Calu3 (cell line): ENCODE results near the gene MAPRE3. TPM values are rescaled to one million over a fixed set of nuclear protein-coding genes. Genes with fewer than 3 reads are reported as not detected.
"Not testable (repeated sequence)": the region's sequence is repeated elsewhere in the genome, so short reads cannot be mapped to it uniquely, and the experiment has no call there.

Experiments
- Bru-seq: library from RNA; stranded (reverse); fragments of 400-500 nt; gene quantifications from one replicate; lab custom pipeline; 2021; lab: Mats Ljungman, UMichigan
- BruChase-seq, 2 experiments: library from RNA; stranded (reverse); fragments of 400-500 nt; gene quantifications; one replicate each; lab custom pipeline; 2021; lab: Mats Ljungman, UMichigan
- BruUV-seq: library from RNA; stranded (reverse); fragments of 400-500 nt; replicated peaks from 2 replicates; lab custom pipeline; 2021; lab: Mats Ljungman, UMichigan
- CTCF ChIA-PET: fragments of 300-600 bp; sonication (Branson Sonifier 250); formaldehyde crosslinking; loops from one replicate; lab custom pipeline; 2022; ENCODE audit warnings: antibody characterized with exemption; lab: Charles Lee
- DNase-seq: peaks from one replicate; pipeline ENCODE4 v3.0.0; 2022
- H3K27ac Mint-ChIP-seq: one replicate; pipeline ENCODE4 v1.8.0; 2022; ENCODE audit warnings: mixed read lengths; ENCODE audit not compliant: unreplicated experiment
- H3K27me3 Mint-ChIP-seq: one replicate; pipeline ENCODE4 v1.8.0; 2022; ENCODE audit warnings: mixed read lengths; ENCODE audit not compliant: unreplicated experiment
- H3K36me3 Mint-ChIP-seq: one replicate; pipeline ENCODE4 v1.8.0; 2022; ENCODE audit warnings: mild to moderate bottlenecking, moderate library complexity, mixed read lengths; ENCODE audit not compliant: insufficient read depth, unreplicated experiment
- H3K4me1 Mint-ChIP-seq: one replicate; pipeline ENCODE4 v1.8.0; 2022; ENCODE audit warnings: mild to moderate bottlenecking, low read depth, mixed read lengths; ENCODE audit not compliant: unreplicated experiment
- H3K4me3 Mint-ChIP-seq: one replicate; pipeline ENCODE4 v1.8.0; 2022; ENCODE audit warnings: mild to moderate bottlenecking, low read depth, moderate library complexity, mixed read lengths; ENCODE audit not compliant: unreplicated experiment
- H3K9me3 Mint-ChIP-seq: one replicate; pipeline ENCODE4 v1.8.0; 2022; ENCODE audit warnings: low read depth, mixed read lengths; ENCODE audit not compliant: unreplicated experiment
- intact Hi-C: fragments of 100-400 bp; cut with micrococcal nuclease; formaldehyde crosslinking; loops from one replicate; pipeline ENCODE4 v1.10.0; 2022; ENCODE audit not compliant: unreplicated experiment
- long read RNA-seq: library from polyadenylated mRNA; stranded (forward); transcript quantifications from one replicate; pipeline ENCODE4 v2.0.0, GENCODE V29; 2022
- total RNA-seq: library from RNA; stranded (reverse); gene quantifications from 2 replicates; pipeline ENCODE4 v1.2.3, GENCODE V29; 2022
- TF ChIP-seq, protein P1 (sequence below): fragments of 200-600 bp; IDR thresholded peaks from one replicate; pipeline ENCODE4 v1.8.0; 2022; ENCODE audit warnings: antibody characterized with exemption; ENCODE audit not compliant: unreplicated experiment

Gene MAPRE3
- total RNA-seq (11.1 and 13.9 TPM in 2 replicates), Bru-seq, nascent RNA (percentile 48 among the genes with signal in this experiment), BruChase-seq, experiment 1, labeled RNA remaining after a 6-hour chase (percentile 51 among the genes with signal in this experiment), BruChase-seq, experiment 2, labeled RNA remaining after a 2-hour chase (percentile 47 among the genes with signal in this experiment)
- long read RNA-seq, transcript MAPRE3-201 (7 exons, 1,892 nt) = major isoform, 7 of 19 reads
- long read RNA-seq, partial matches to known transcripts = 3 of 19 reads
- long read RNA-seq, other reads (novel, unspliced or antisense) = 5 of 19 reads

DNA sequence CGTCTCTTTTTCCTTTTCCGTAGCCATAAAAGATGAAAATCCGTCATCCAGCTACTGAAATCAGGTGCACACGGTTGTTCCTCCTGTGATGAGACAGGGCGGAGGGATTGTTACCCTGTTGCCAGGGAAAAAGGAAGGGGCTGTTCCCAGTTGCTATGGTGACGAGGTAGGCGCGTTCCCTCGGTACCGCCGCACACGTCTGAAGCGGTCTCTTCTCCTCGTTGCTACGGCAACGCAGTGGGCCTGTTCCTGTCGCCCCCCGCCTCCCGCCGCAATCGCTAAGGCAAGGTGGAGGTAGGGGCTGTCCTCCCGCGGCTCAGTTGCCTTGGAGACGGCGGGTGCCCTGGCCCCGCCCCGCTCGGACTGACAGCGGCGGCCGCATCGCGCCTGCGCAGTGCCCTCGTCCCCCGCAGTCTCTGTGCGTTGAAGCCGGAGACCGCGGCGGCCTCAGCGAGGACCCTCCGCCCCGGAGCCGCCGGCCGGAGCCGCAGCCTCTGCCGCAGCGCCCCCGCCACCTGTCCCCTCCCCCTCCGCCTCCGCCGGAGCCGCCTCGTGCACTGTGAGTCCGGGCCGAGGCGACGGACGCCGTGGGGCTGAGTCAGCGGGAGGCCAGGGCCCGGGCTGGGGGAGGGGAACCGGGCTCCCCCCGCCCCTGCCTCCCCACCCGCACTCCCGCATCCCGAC, at the start of gene MAPRE3:
Gene MAPRE3, plus strand, starts transcription at position 394 of the 684 bp plus-strand sequence. CDS start 51,582 bp downstream, outside the sequence.
- BruUV-seq = no TSS peak
- Mint-ChIP-seq H3K9me3 (no peaks in the 10 kb centered on the region), H3K4me3 (peak within 1 kb of the TSS; percentile 70), H3K27me3 (peaks cover 19% of the 10 kb centered on the region), H3K36me3 (peaks cover 18% of the 10 kb centered on the region), H3K27ac (peak within 1 kb of the TSS; percentile 32), H3K4me1 (peaks cover 30% of the 10 kb centered on the region)
- intact Hi-C loops = no loop called here
- CTCF ChIA-PET = interaction anchor here (0.7 to 1.5 kb wide), 2 partner anchors 9 to 12 kb away, joined by 4 read pairs; no protein-coding TSS in a partner anchor
- TF ChIP-seq, protein P1, sequence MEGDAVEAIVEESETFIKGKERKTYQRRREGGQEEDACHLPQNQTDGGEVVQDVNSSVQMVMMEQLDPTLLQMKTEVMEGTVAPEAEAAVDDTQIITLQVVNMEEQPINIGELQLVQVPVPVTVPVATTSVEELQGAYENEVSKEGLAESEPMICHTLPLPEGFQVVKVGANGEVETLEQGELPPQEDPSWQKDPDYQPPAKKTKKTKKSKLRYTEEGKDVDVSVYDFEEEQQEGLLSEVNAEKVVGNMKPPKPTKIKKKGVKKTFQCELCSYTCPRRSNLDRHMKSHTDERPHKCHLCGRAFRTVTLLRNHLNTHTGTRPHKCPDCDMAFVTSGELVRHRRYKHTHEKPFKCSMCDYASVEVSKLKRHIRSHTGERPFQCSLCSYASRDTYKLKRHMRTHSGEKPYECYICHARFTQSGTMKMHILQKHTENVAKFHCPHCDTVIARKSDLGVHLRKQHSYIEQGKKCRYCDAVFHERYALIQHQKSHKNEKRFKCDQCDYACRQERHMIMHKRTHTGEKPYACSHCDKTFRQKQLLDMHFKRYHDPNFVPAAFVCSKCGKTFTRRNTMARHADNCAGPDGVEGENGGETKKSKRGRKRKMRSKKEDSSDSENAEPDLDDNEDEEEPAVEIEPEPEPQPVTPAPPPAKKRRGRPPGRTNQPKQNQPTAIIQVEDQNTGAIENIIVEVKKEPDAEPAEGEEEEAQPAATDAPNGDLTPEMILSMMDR = no peak
- DNase-seq = peak; percentile 86

DNA sequence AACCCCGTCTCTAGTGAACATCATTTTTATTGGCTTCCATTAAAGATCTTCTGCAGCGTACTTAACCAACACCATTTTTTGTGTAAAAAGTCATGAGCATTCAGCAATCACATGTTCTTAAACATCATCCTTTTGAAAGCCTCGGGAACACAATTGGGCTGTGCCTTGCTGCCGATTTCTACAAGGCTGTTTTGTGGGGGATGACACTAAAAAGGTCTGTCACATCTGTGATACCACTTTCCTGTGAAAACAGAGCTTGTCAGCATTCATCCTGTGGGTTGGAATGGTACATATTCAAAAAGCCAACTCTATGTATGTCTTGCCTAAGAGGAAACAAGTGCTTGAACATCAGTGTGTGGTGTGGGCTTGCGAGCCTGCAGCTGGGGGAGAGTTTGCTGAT, 49.1 kb upstream of the MAPRE3 start:
- H3K27ac Mint-ChIP-seq = no peak overlapping the region
- no peak for DNase-seq
- no peaks in the 10 kb centered on the region for H3K9me3 Mint-ChIP-seq
- TF ChIP-seq, protein P1 = no peak
- H3K4me3 Mint-ChIP-seq = no peak overlapping the region
- intact Hi-C loops = no loop called here
- peaks cover 34% of the 10 kb centered on the region for H3K27me3 Mint-ChIP-seq
- H3K36me3 Mint-ChIP-seq = no peaks in the 10 kb centered on the region
- no peaks in the 10 kb centered on the region for H3K4me1 Mint-ChIP-seq
- BruUV-seq = no TSS peak
- CTCF ChIA-PET = interaction anchor here (0.8 kb wide), 1 partner anchor 81 kb away, joined by 4 read pairs; no protein-coding TSS in a partner anchor

DNA sequence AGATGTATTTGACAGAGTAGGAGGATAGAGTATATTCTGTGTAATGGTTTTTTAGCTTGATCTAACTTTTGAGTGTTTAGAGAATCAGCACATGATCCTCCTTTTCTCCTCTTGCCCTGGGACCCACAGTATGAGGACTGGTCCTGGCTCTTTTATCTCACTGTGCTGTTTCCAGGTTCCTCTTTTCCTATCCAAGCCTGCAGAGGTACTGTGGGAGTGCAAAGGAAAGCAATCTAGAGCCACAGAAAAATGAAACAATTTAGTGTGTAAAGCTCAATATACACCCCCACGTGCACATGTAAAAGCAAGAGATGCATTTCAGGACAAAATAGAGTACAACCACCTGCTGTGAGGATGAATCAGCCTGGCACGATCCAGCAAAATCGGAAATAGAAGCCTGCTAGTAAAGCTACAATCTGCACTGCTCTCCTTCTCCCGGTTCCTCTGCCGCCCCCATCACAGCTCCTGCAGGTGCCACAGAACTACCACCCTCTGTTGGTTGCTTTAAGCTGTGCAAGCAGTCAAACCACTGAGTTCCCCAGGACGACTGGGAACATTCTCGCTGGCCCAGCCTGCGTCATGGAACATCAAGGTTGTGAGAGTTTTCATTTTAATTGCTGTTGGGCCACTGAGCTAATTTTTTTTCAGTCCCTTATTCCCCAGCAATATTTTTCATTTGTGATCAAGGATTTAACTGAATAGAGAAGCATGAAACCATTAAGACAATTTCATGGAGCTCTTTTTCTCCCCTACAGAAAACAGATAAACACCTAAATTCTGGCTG, 47.8 kb upstream of the MAPRE3 start:
- TF ChIP-seq, protein P1 = peak; percentile 42
- Mint-ChIP-seq H3K9me3 (no peaks in the 10 kb centered on the region), H3K27me3 (peaks cover 36% of the 10 kb centered on the region), H3K27ac (no peak overlapping the region), H3K4me3 (no peak overlapping the region), H3K36me3 (no peaks in the 10 kb centered on the region), H3K4me1 (no peaks in the 10 kb centered on the region)
- intact Hi-C loops = loop anchor here (1.0 kb wide), 1 partner anchor 76 kb away; no protein-coding TSS in a partner anchor
- BruUV-seq = no TSS peak
- CTCF ChIA-PET = interaction anchor here (0.9 to 1.9 kb wide), 8 partner anchors 11 to 317 kb away, joined by 3 to 36 read pairs (median 4); no protein-coding TSS in a partner anchor
- peak; percentile 61 for DNase-seq

DNA sequence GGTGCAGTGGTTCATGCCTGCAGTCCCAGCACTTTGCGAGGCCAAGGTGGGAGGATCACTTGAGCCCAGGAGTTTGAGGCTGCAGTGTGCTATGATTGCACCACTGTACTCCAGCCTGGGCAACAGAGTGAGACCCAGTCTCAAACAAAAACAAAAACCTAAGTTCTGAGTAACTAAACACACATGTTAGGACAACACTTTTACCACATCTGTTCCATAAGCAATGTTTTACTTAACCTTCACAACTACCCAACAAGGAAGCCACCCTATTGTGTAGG, 47.3 kb upstream of the MAPRE3 start:
- H3K9me3 Mint-ChIP-seq, DNase-seq, H3K4me3 Mint-ChIP-seq, H3K4me1 Mint-ChIP-seq, BruUV-seq, intact Hi-C loops, H3K27ac Mint-ChIP-seq, H3K36me3 Mint-ChIP-seq: not testable (repeated sequence)
- CTCF ChIA-PET = interaction anchor here (0.9 to 1.9 kb wide), 8 partner anchors 11 to 318 kb away, joined by 3 to 36 read pairs (median 4); no protein-coding TSS in a partner anchor
- H3K27me3 Mint-ChIP-seq = peaks cover 41% of the 10 kb centered on the region
